IMR-90 (cell line): Measurements from ENCODE around the gene PXYLP1. TPM values are rescaled to one million over a fixed set of nuclear protein-coding genes. Genes with fewer than 3 reads are reported as not detected.

Experiments used
- ATAC-seq: fragments of 200-7000 bp; cut with Tn5 transposase; 2 replicates; pipeline ENCODE4 v1.9.1; 2020; ENCODE audit warnings: low read depth, mild to moderate bottlenecking, moderate library complexity
- BruUV-seq: library from RNA; stranded (reverse); fragments of 400-500 nt; replicated peaks from 2 replicates; lab custom pipeline; 2021; lab: Mats Ljungman, UMichigan
- CTCF ChIA-PET: fragments of 300-600 bp; formaldehyde crosslinking; extraction: SDS; loops from one replicate; lab custom pipeline; 2021; ENCODE audit warnings: antibody characterized with exemption; lab: Yijun Ruan, JAX
- POLR2A ChIA-PET: fragments of 300-600 bp; sonication (Branson Sonifier 250); formaldehyde crosslinking; loops from one replicate; lab custom pipeline; 2022; ENCODE audit warnings: antibody characterized with exemption; ENCODE audit not compliant: unreplicated experiment; lab: Charles Lee
- DNase-seq: peaks from one replicate; pipeline ENCODE4 v3.0.0; 2013
- H2AFZ ChIP-seq: replicated peaks from 2 replicates; pipeline ENCODE3; 2013; ENCODE audit warnings: low read length, mild to moderate bottlenecking; ENCODE audit not compliant: poor library complexity
- H2AK5ac ChIP-seq: 2 replicates; pipeline ENCODE4 v1.6.1; 2013; ENCODE audit warnings: low read depth, low read length, inconsistent platforms
- H2AK9ac ChIP-seq: replicated peaks from 2 replicates; pipeline ENCODE3; 2013; ENCODE audit warnings: mild to moderate bottlenecking, low read depth, low read length, moderate library complexity; ENCODE audit not compliant: poor library complexity
- H2BK120ac ChIP-seq: 2 replicates; pipeline ENCODE4 v1.6.1; 2013; ENCODE audit warnings: low read depth, low read length, inconsistent platforms
- H2BK15ac ChIP-seq: 3 replicates; pipeline ENCODE4 v1.6.1; 2013; ENCODE audit warnings: low read depth, low read length, inconsistent platforms
- H2BK20ac ChIP-seq: 2 replicates; pipeline ENCODE4 v1.6.1; 2013; ENCODE audit warnings: low read depth, mild to moderate bottlenecking, inconsistent platforms, low read length, moderate library complexity
- H2BK5ac ChIP-seq: 2 replicates; pipeline ENCODE4 v1.6.1; 2013; ENCODE audit warnings: mild to moderate bottlenecking, low read depth, low read length, inconsistent platforms; ENCODE audit not compliant: poor library complexity, severe bottlenecking
- H3K14ac ChIP-seq: replicated peaks from 2 replicates; pipeline ENCODE4 v1.6.1; 2013; ENCODE audit warnings: low read depth, low read length, inconsistent platforms
- H3K18ac ChIP-seq: 2 replicates; pipeline ENCODE4 v1.6.1; 2013; ENCODE audit warnings: low read depth, low read length, control low read depth
- H3K23ac ChIP-seq: 2 replicates; pipeline ENCODE4 v1.6.1; 2013; ENCODE audit warnings: low read depth, low read length, inconsistent platforms
- H3K27ac ChIP-seq: 2 replicates; pipeline ENCODE4 v1.5.1; 2013; ENCODE audit warnings: mild to moderate bottlenecking, control low read depth, low read length; ENCODE audit not compliant: insufficient read depth
- H3K27me3 ChIP-seq: 2 replicates; pipeline ENCODE4 v1.6.1; 2013; ENCODE audit warnings: low read length; ENCODE audit not compliant: control insufficient read depth, insufficient read depth
- H3K36me3 ChIP-seq: 2 replicates; pipeline ENCODE4 v1.6.1; 2013; ENCODE audit warnings: low read length, mixed read lengths; ENCODE audit not compliant: control insufficient read depth, insufficient read depth
- H3K4ac ChIP-seq: 2 replicates; pipeline ENCODE4 v1.6.1; 2013; ENCODE audit warnings: low read depth, low read length, inconsistent platforms
- H3K4me1 ChIP-seq: 2 replicates; pipeline ENCODE4 v1.6.1; 2013; ENCODE audit warnings: low read length, mixed read lengths; ENCODE audit not compliant: control insufficient read depth, insufficient read depth
- H3K4me2 ChIP-seq: 2 replicates; pipeline ENCODE4 v1.6.1; 2013; ENCODE audit warnings: low read depth, mild to moderate bottlenecking, control low read depth, low read length, moderate library complexity
- H3K4me3 ChIP-seq: 2 replicates; pipeline ENCODE4 v1.5.1; 2013; ENCODE audit warnings: low read depth, mild to moderate bottlenecking, control low read depth, low read length, moderate library complexity; ENCODE audit not compliant: insufficient read depth
- H3K56ac ChIP-seq: 2 replicates; pipeline ENCODE4 v1.6.1; 2013; ENCODE audit warnings: low read length, inconsistent platforms; ENCODE audit not compliant: insufficient read depth; ENCODE audit errors: extremely low read depth
- H3K79me1 ChIP-seq, 2 experiments: 2 replicates each; pipeline ENCODE4 v1.6.1; 2013; ENCODE audit warnings: low read length in 2 of 2, inconsistent platforms in 1 of 2, low read depth in 1 of 2
- H3K9ac ChIP-seq: 2 replicates; pipeline ENCODE4 v1.6.1; 2013; ENCODE audit warnings: low read depth, low read length, control low read depth
- H3K9me1 ChIP-seq: 2 replicates; pipeline ENCODE4 v1.6.1; 2013; ENCODE audit warnings: low read length, inconsistent platforms; ENCODE audit not compliant: insufficient read depth
- H3K9me3 ChIP-seq: 2 replicates; pipeline ENCODE4 v1.6.1; 2013; ENCODE audit warnings: low read length; ENCODE audit not compliant: control insufficient read depth, insufficient read depth
- H4K20me1 ChIP-seq: 2 replicates; pipeline ENCODE4 v1.6.1; 2013; ENCODE audit warnings: low read length, inconsistent platforms; ENCODE audit not compliant: insufficient read depth
- H4K5ac ChIP-seq: 2 replicates; pipeline ENCODE4 v1.6.1; 2013; ENCODE audit warnings: mild to moderate bottlenecking, low read depth, low read length, control low read depth
- H4K8ac ChIP-seq, 2 experiments: 2 replicates each; pipeline ENCODE4 v1.6.1; 2013; ENCODE audit warnings: low read depth in 2 of 2, low read length in 2 of 2, control low read depth in 1 of 2, inconsistent platforms in 1 of 2
- H4K91ac ChIP-seq: 2 replicates; pipeline ENCODE4 v1.6.1; 2013; ENCODE audit warnings: low read depth, low read length, inconsistent platforms; ENCODE audit not compliant: insufficient read depth
- BHLHE40 ChIP-seq: fragments of 150-350 bp; IDR thresholded peaks from 2 replicates; pipeline ENCODE4 v1.6.1; 2016; ENCODE audit warnings: mild to moderate bottlenecking, low read depth, low read length
- CEBPB ChIP-seq: IDR thresholded peaks from 2 replicates; pipeline ENCODE4 v1.6.1; 2012; ENCODE audit warnings: low read depth, low read length, improper control_type of control experiment
- CTCF ChIP-seq: conservative IDR thresholded peaks from 2 replicates; pipeline ENCODE4 v1.5.1; 2012; ENCODE audit warnings: mild to moderate bottlenecking, low read depth, low read length, improper control_type of control experiment
- ELK1 ChIP-seq: fragments of 150-350 bp; IDR thresholded peaks from 2 replicates; pipeline ENCODE4 v1.6.1; 2016; ENCODE audit warnings: low read depth, mild to moderate bottlenecking, low read length, moderate library complexity, borderline replicate concordance
- MAFK ChIP-seq: IDR thresholded peaks from 2 replicates; pipeline ENCODE4 v1.6.1; 2012; ENCODE audit warnings: low read depth, low read length, improper control_type of control experiment
- MAZ ChIP-seq: IDR thresholded peaks from 2 replicates; pipeline ENCODE4 v1.6.1; 2012; ENCODE audit warnings: low read depth, mild to moderate bottlenecking, low read length, improper control_type of control experiment, moderate library complexity, borderline replicate concordance
- MXI1 ChIP-seq: IDR thresholded peaks from 2 replicates; pipeline ENCODE4 v1.6.1; 2012; ENCODE audit warnings: low read depth, mild to moderate bottlenecking, low read length, moderate library complexity, borderline replicate concordance
- NFE2L2 ChIP-seq: fragments of 150-350 bp; IDR thresholded peaks from 2 replicates; pipeline ENCODE4 v1.6.1; 2016; ENCODE audit warnings: low read depth, mild to moderate bottlenecking, low read length
- POLR2A ChIP-seq: IDR thresholded peaks from 2 replicates; pipeline ENCODE4 v1.6.1; 2012; ENCODE audit warnings: mild to moderate bottlenecking, low read depth, low read length
- RAD21 ChIP-seq: IDR thresholded peaks from 2 replicates; pipeline ENCODE4 v1.6.1; 2012; ENCODE audit warnings: low read length, improper control_type of control experiment
- RFX5 ChIP-seq: IDR thresholded peaks from 2 replicates; pipeline ENCODE4 v1.8.0; 2012; ENCODE audit warnings: low read depth, mild to moderate bottlenecking, low read length, moderate library complexity
- SMC3 ChIP-seq: fragments of 150-350 bp; IDR thresholded peaks from 2 replicates; pipeline ENCODE4 v1.6.1; 2016; ENCODE audit warnings: low read depth, mild to moderate bottlenecking, antibody characterized with exemption, low read length, moderate library complexity
- WGBS, 2 experiments: methylation state at CpG; one replicate each; pipeline versions ENCODE4 v1.1.5 to v1.1.7; 2013; ENCODE audit warnings: missing lambda C conversion rate in 2 of 2; ENCODE audit not compliant: insufficient read length in 1 of 2; ENCODE audit errors: extremely low coverage in 2 of 2; 5-methylcytosine and 5-hydroxymethylcytosine counted together
- dilution Hi-C: fragments of 300-500 bp; cut with HindIII; formaldehyde crosslinking; loops from one replicate; pipeline ENCODE4 v1.14.3; 2018; ENCODE audit warnings: low sequenced_read_pairs; ENCODE audit not compliant: unreplicated experiment
- in situ Hi-C: fragments of 300-500 bp; cut with MboI; formaldehyde crosslinking; loops from 3 replicates; pipeline ENCODE4 v1.14.3; 2019; ENCODE audit warnings: low sequenced_read_pairs, inconsistent platforms, mixed read lengths
- intact Hi-C: fragments of 100-400 bp; cut with micrococcal nuclease; formaldehyde crosslinking; loops from 2 replicates; pipeline ENCODE4 v1.10.0; 2022
- polyA plus RNA-seq, 3 experiments: library from polyadenylated mRNA; depleted of rRNA; stranded (reverse); fragments of >200 nt; gene quantifications; 2 replicates each; pipeline ENCODE4 v1.2.3, GENCODE V29; 2012; ENCODE audit warnings: low replicate concordance in 1 of 3
- total RNA-seq: library from RNA; depleted of rRNA; stranded (reverse); fragments of >200 nt; gene quantifications from 2 replicates; pipeline ENCODE4 v1.2.3, GENCODE V29; 2012

Gene PXYLP1
- total and polyA plus RNA-seq, 2 of the 4 experiments (the other 2 are of a cell fraction): 11.7 to 15.6 TPM

- no peak for TF ChIP-seq RFX5
- no peak for TF ChIP-seq POLR2A
- no peak for TF ChIP-seq ELK1
- no peak for TF ChIP-seq RAD21
- TF ChIP-seq MXI1: no peak
- TF ChIP-seq SMC3: no peak
- TF ChIP-seq BHLHE40: no peak
- TF ChIP-seq NFE2L2: no peak
- no peak for TF ChIP-seq CTCF
- no peak for TF ChIP-seq CEBPB
- no peak for TF ChIP-seq MAFK
- no peak for TF ChIP-seq MAZ
- CTCF ChIA-PET: no interaction called here
- dilution Hi-C loops: no loop called here
Observed at GRCh38 chr3:141259821-141260629, 28.4 kb downstream of the PXYLP1 start.

More at GRCh38 chr3:141259821-141260629, 28.4 kb downstream of the PXYLP1 start:
- 71% methylated on average over 5 of the region's 15 CpGs; no CpG with 5 or more reads in 1 of the 2 experiments for WGBS, 2 experiments
- H3K23ac ChIP-seq: no peak overlapping the region
- H3K56ac ChIP-seq: no peak overlapping the region
- no peaks in the 10 kb centered on the region for H3K79me1 ChIP-seq
- no peak overlapping the region for H2AFZ ChIP-seq
- POLR2A ChIA-PET: no interaction called here
- H3K18ac ChIP-seq: no peak overlapping the region
- H3K14ac ChIP-seq: no peak overlapping the region
- no peaks in the 10 kb centered on the region for H3K36me3 ChIP-seq
- H4K20me1 ChIP-seq: no peaks in the 10 kb centered on the region
- no peak overlapping the region for H3K4me3 ChIP-seq
- no peak overlapping the region for H2AK9ac ChIP-seq
- no peak for DNase-seq
- H4K91ac ChIP-seq: no peak overlapping the region
- no peak overlapping the region; the same call in 1 of the 2 replicates for H2BK120ac ChIP-seq
- H3K9me3 ChIP-seq: no peaks in the 10 kb centered on the region
- in situ Hi-C loops (no loop called here), intact Hi-C loops (no loop called here)
- H3K4me1 ChIP-seq: peaks cover 5% of the 10 kb centered on the region
- H3K4ac ChIP-seq: no peak overlapping the region
- no peak overlapping the region for H2BK5ac ChIP-seq
- H3K4me2 ChIP-seq: no peak overlapping the region
- H3K27ac ChIP-seq: no peak overlapping the region
- H2BK15ac ChIP-seq: no peak overlapping the region
- H4K8ac ChIP-seq: no peak overlapping the region
- H4K5ac ChIP-seq: no peak overlapping the region
- H3K9me1 ChIP-seq: peaks cover 3% of the 10 kb centered on the region; the same call in 1 of the 2 replicates
- no peak for ATAC-seq
- H3K27me3 ChIP-seq: no peaks in the 10 kb centered on the region
- no peak overlapping the region for H2BK20ac ChIP-seq
- no peak overlapping the region for H3K9ac ChIP-seq
- BruUV-seq: no TSS peak
- no peak overlapping the region for H2AK5ac ChIP-seq
